ENCODE measurements around the gene KIAA0232.
"Not testable (repeated sequence)": the region's sequence is repeated elsewhere in the genome, so short reads cannot be mapped to it uniquely, and the experiment has no call there.

KIAA0232 gene

DNA sequence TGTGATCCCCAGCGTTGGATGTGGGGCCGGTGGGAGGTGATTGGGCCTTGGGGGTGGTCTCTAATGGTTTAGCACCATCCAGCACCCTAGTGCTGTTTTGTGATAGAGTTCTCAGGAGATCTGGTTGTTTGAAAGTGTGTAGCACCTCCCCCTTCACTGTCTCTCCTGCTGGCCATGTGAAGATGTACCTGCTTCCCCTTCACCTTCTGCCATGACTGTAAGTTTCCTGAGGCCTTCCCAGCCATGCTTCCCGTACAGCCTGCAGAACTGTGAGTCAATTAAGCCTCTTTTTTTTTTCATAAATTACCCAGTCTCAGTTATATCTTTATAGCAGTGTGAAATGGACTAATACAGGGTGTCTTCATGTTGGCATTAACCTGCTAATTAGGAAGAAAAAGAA is 107.8 kb downstream of the KIAA0232 start:
- H3K4me3 ChIP-seq (ENCODE audit: low read depth, low read length): no peak overlapping the region
- no peak for DNase-seq (ENCODE audit: low read depth)
- TF ChIP-seq, protein P1, sequence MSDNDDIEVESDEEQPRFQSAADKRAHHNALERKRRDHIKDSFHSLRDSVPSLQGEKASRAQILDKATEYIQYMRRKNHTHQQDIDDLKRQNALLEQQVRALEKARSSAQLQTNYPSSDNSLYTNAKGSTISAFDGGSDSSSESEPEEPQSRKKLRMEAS (IDR thresholded peaks at IDR 0.05; ENCODE audit: low read depth, low read length): no peak
- TF ChIP-seq POLR2A (IDR thresholded peaks at IDR 0.05; ENCODE audit: extremely low read depth, insufficient read length) (no peak), MYC (IDR thresholded peaks at IDR 0.05; ENCODE audit: low read depth, low read length) (no peak)
- TF ChIP-seq, protein P2, sequence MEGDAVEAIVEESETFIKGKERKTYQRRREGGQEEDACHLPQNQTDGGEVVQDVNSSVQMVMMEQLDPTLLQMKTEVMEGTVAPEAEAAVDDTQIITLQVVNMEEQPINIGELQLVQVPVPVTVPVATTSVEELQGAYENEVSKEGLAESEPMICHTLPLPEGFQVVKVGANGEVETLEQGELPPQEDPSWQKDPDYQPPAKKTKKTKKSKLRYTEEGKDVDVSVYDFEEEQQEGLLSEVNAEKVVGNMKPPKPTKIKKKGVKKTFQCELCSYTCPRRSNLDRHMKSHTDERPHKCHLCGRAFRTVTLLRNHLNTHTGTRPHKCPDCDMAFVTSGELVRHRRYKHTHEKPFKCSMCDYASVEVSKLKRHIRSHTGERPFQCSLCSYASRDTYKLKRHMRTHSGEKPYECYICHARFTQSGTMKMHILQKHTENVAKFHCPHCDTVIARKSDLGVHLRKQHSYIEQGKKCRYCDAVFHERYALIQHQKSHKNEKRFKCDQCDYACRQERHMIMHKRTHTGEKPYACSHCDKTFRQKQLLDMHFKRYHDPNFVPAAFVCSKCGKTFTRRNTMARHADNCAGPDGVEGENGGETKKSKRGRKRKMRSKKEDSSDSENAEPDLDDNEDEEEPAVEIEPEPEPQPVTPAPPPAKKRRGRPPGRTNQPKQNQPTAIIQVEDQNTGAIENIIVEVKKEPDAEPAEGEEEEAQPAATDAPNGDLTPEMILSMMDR (IDR thresholded peaks at IDR 0.05; ENCODE audit: low read depth, low read length): no peak

DNA sequence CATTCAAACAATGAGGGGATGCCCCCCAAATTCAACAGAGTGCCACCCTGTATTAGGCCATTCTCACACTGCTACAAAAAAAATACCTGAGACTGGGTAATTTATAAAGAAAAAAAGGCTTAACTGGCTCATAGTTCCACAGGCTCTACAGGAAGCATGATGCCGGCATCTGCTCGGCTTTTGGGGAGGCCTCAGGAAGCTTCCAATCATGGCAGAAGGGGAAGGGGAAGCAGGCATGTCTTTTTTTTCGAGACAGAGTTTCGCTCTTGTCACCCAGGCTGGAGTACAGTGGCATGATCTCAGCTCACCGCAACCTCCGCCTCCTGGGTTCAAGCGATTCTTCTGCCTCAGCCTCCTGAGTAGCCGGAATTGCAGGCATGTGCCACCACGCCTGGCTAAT is 108.4 kb downstream of the KIAA0232 start:
- H3K4me3 ChIP-seq (ENCODE audit: low read depth, low read length); DNase-seq (ENCODE audit: low read depth): not testable (repeated sequence)

GRCh38 chr4:6891436-6892170 is 109.1 kb downstream of the KIAA0232 start:
- H3K4me3 ChIP-seq (ENCODE audit: low read depth, low read length): peak overlapping the region; percentile 11
- peak; percentile 77 for DNase-seq (ENCODE audit: low read depth)
- TF ChIP-seq MYC (IDR thresholded peaks at IDR 0.05; ENCODE audit: low read depth, low read length): no peak
- TF ChIP-seq, protein P1 (IDR thresholded peaks at IDR 0.05; ENCODE audit: low read depth, low read length): no peak

DNA sequence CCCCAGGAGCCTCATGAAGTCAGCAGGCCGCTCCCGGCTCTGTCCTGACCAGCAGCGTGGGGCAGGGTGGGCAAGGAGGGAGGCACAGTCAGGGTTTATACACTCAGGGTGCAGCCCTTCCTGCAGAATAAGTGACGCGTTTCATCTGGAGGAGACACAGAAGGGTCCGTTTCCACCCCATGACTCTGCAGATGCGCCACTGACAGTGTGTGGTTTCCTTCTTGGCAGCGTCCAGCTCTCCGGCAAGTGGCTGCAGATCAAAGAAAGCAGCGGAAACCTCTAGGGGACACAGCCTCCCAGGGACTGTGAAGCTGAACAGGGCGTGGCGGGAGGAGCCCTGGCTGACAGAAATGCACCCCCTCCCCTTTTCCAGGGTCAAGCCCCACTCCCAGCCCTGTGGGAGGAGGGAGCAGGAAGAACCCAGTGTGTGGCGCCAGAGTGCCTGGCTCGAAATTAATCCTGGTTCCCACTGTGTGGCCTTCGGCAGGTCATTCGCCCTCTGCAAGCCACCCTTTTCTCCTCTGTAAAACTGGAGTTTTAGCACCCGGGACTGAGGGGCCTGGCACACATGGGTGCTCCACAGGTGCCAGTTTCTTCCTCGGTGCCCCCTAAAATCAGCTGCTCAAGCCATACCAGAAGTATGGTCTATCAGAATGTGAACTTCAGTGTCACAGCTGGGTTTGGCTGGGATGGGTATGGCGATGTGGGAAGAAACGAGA is 109.8 kb downstream of the KIAA0232 start:
- DNase-seq (ENCODE audit: low read depth): peak; percentile 97
- H3K4me3 ChIP-seq (ENCODE audit: low read depth, low read length): peak overlapping the region; percentile 14
- TF ChIP-seq, protein P2 (IDR thresholded peaks at IDR 0.05; ENCODE audit: low read depth, low read length): peak; percentile 46
- no peak for TF ChIP-seq POLR2A (IDR thresholded peaks at IDR 0.05; ENCODE audit: extremely low read depth, insufficient read length)
- TF ChIP-seq, protein P1 (IDR thresholded peaks at IDR 0.05; ENCODE audit: low read depth, low read length): peak; percentile 76

GRCh38 chr4:6892909-6893202 is 110.3 kb downstream of the KIAA0232 start:
- H3K4me3 ChIP-seq (ENCODE audit: low read depth, low read length): peak overlapping the region; percentile 14
- TF ChIP-seq, protein P2 (IDR thresholded peaks at IDR 0.05; ENCODE audit: low read depth, low read length): no peak
- no peak for TF ChIP-seq POLR2A (IDR thresholded peaks at IDR 0.05; ENCODE audit: extremely low read depth, insufficient read length)
- TF ChIP-seq MYC (IDR thresholded peaks at IDR 0.05; ENCODE audit: low read depth, low read length): no peak
- TF ChIP-seq, protein P1 (IDR thresholded peaks at IDR 0.05; ENCODE audit: low read depth, low read length): no peak

DNA sequence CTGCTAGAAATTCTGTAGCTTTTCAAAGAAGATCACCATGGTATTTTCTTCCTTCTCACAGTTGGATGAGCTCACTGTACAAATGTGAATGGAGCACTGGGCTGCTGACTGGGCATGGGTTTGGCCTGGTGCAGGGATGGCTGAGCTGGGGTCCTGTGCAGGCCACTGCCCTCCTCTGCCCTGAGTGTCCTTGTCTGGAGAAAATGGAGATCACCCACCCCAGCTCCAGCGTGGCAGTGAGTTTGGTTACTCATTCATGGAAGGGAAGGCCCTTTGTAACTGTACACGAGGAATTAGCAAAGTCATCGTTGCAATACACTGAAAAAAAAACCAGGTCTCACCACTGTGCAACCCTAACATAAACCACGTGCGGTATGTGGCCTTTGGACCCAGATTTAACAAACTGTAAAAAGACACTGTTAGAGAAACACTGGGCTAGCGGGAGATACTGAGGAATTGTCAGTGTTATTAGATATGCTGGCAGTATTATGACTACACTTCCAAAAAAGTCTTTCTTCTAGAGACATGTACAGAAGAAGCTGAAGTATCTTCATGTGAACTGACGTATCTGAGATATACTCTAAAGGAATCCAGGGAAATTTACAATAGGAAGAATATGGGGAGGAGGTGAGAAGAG is 111.0 kb downstream of the KIAA0232 start:
- no peak overlapping the region for H3K4me3 ChIP-seq (ENCODE audit: low read depth, low read length)
- peak; percentile 73 for DNase-seq (ENCODE audit: low read depth)
- TF ChIP-seq, protein P2 (IDR thresholded peaks at IDR 0.05; ENCODE audit: low read depth, low read length): no peak
- TF ChIP-seq MYC (IDR thresholded peaks at IDR 0.05; ENCODE audit: low read depth, low read length) (peak; percentile 63), POLR2A (IDR thresholded peaks at IDR 0.05; ENCODE audit: extremely low read depth, insufficient read length) (no peak)
- TF ChIP-seq, protein P1 (IDR thresholded peaks at IDR 0.05; ENCODE audit: low read depth, low read length): peak; percentile 89

More at GRCh38 chr4:6892909-6893202, 110.3 kb downstream of the KIAA0232 start:
- DNase-seq (ENCODE audit: low read depth): no peak

Data from NB4 (cell line).